GM12873 (cell line): ENCODE results near the gene TENT5A.

Source experiments
- CTCF ChIP-seq: IDR thresholded peaks from 2 replicates; pipeline ENCODE4 v1.5.1; 2012; ENCODE audit warnings: low read depth, mild to moderate bottlenecking, moderate library complexity, low read length, control low read depth; ENCODE audit not compliant: insufficient read depth; ENCODE audit errors: missing control alignments

The TENT5A gene

GRCh38 chr6:81700414-81700813 lies 52.1 kb downstream of the TENT5A start:
- no peak for TF ChIP-seq CTCF

- no peak for TF ChIP-seq CTCF
These were observed 54.9 kb downstream of the TENT5A start for GRCh38 chr6:81697559-81697958.

GRCh38 chr6:81696524-81696923 lies 56.0 kb downstream of the TENT5A start:
- no peak for TF ChIP-seq CTCF
